ENCODE data around the gene GRID1.
A peak's percentile ranks its signal among the peaks of the same experiment; 100 is the strongest.

Gene GRID1

GRCh38 chr10:86024281-86025041, 342.1 kb downstream of the GRID1 start:
- Mint-ChIP-seq H3K4me1 (no peaks in the 10 kb centered on the region), H3K27me3 (peaks cover 10% of the 10 kb centered on the region), H3K36me3 (no peaks in the 10 kb centered on the region), H3K9me3 (no peaks in the 10 kb centered on the region), H3K27ac (no peak overlapping the region), H3K4me3 (no peak overlapping the region)
- DNase-seq (ENCODE audit: low spot score in 2 of 2) (no peak), ATAC-seq (ENCODE audit: low read depth) (no peak)

- no peak overlapping the region for H3K4me3 Mint-ChIP-seq
- H3K9me3 Mint-ChIP-seq = no peaks in the 10 kb centered on the region
- H3K27ac Mint-ChIP-seq = no peak overlapping the region
- ATAC-seq (ENCODE audit: low read depth) (no peak), DNase-seq (ENCODE audit: low spot score in 2 of 2) (no peak)
- peaks cover 3% of the 10 kb centered on the region for H3K4me1 Mint-ChIP-seq
- H3K36me3 Mint-ChIP-seq = no peaks in the 10 kb centered on the region
- peaks cover 8% of the 10 kb centered on the region for H3K27me3 Mint-ChIP-seq
Observed at GRCh38 chr10:86023931-86024280, 342.7 kb downstream of the GRID1 start.

- H3K9me3 Mint-ChIP-seq = no peaks in the 10 kb centered on the region
- DNase-seq (ENCODE audit: low spot score in 2 of 2) = no peak
- H3K27me3 Mint-ChIP-seq = peaks cover 6% of the 10 kb centered on the region
- peaks cover 3% of the 10 kb centered on the region for H3K4me1 Mint-ChIP-seq
- no peak for ATAC-seq (ENCODE audit: low read depth)
- no peak overlapping the region for H3K4me3 Mint-ChIP-seq
- H3K36me3 Mint-ChIP-seq = no peaks in the 10 kb centered on the region
- H3K27ac Mint-ChIP-seq = no peak overlapping the region
Observed at GRCh38 chr10:86023336-86023735, 343.3 kb downstream of the GRID1 start.

GRCh38 chr10:86022906-86023305, 343.7 kb downstream of the GRID1 start:
- no peak for DNase-seq (ENCODE audit: low spot score in 2 of 2)
- Mint-ChIP-seq H3K36me3 (no peaks in the 10 kb centered on the region), H3K4me1 (peaks cover 4% of the 10 kb centered on the region), H3K27me3 (peaks cover 6% of the 10 kb centered on the region), H3K27ac (no peak overlapping the region), H3K4me3 (no peak overlapping the region), H3K9me3 (no peaks in the 10 kb centered on the region)
- ATAC-seq (ENCODE audit: low read depth) = no peak

- ATAC-seq (ENCODE audit: low read depth) (no peak), DNase-seq (ENCODE audit: low spot score in 2 of 2) (no peak)
- peaks cover 2% of the 10 kb centered on the region for H3K27me3 Mint-ChIP-seq
- H3K4me3 Mint-ChIP-seq = no peak overlapping the region
- H3K4me1 Mint-ChIP-seq = peaks cover 8% of the 10 kb centered on the region
- H3K36me3 Mint-ChIP-seq = no peaks in the 10 kb centered on the region
- H3K9me3 Mint-ChIP-seq = no peaks in the 10 kb centered on the region
- no peak overlapping the region for H3K27ac Mint-ChIP-seq
Observed at GRCh38 chr10:86020134-86020533, 346.5 kb downstream of the GRID1 start.

GRCh38 chr10:86019141-86019540, 347.5 kb downstream of the GRID1 start:
- no peaks in the 10 kb centered on the region for H3K36me3 Mint-ChIP-seq
- ATAC-seq (ENCODE audit: low read depth) (no peak), DNase-seq (ENCODE audit: low spot score in 2 of 2) (no peak)
- H3K9me3 Mint-ChIP-seq = no peaks in the 10 kb centered on the region
- peaks cover 8% of the 10 kb centered on the region for H3K4me1 Mint-ChIP-seq
- no peak overlapping the region for H3K4me3 Mint-ChIP-seq
- H3K27ac Mint-ChIP-seq = no peak overlapping the region
- peaks cover 4% of the 10 kb centered on the region for H3K27me3 Mint-ChIP-seq

- no peaks in the 10 kb centered on the region for H3K36me3 Mint-ChIP-seq
- peaks cover 4% of the 10 kb centered on the region for H3K27me3 Mint-ChIP-seq
- ATAC-seq (ENCODE audit: low read depth) = no peak
- DNase-seq (ENCODE audit: low spot score in 2 of 2) = no peak
- no peak overlapping the region for H3K27ac Mint-ChIP-seq
- H3K4me1 Mint-ChIP-seq = peaks cover 8% of the 10 kb centered on the region
- H3K9me3 Mint-ChIP-seq = no peaks in the 10 kb centered on the region
- no peak overlapping the region for H3K4me3 Mint-ChIP-seq
Observed at GRCh38 chr10:86018735-86019058, 347.9 kb downstream of the GRID1 start.

GRCh38 chr10:86017841-86018734, 348.5 kb downstream of the GRID1 start:
- H3K4me3 Mint-ChIP-seq = no peak overlapping the region
- peaks cover 3% of the 10 kb centered on the region for H3K27me3 Mint-ChIP-seq
- peak; percentile 51 for ATAC-seq (ENCODE audit: low read depth)
- H3K4me1 Mint-ChIP-seq = peaks cover 8% of the 10 kb centered on the region
- DNase-seq (ENCODE audit: low spot score in 2 of 2) = no peak
- no peaks in the 10 kb centered on the region for H3K36me3 Mint-ChIP-seq
- H3K27ac Mint-ChIP-seq = no peak overlapping the region
- H3K9me3 Mint-ChIP-seq = no peaks in the 10 kb centered on the region

- no peaks in the 10 kb centered on the region for H3K9me3 Mint-ChIP-seq
- ATAC-seq (ENCODE audit: low read depth) (no peak), DNase-seq (ENCODE audit: low spot score in 2 of 2) (no peak)
- H3K36me3 Mint-ChIP-seq = no peaks in the 10 kb centered on the region
- H3K27ac Mint-ChIP-seq = no peak overlapping the region
- H3K4me3 Mint-ChIP-seq = no peak overlapping the region
- H3K4me1 Mint-ChIP-seq = peaks cover 5% of the 10 kb centered on the region
- peaks cover 5% of the 10 kb centered on the region for H3K27me3 Mint-ChIP-seq
Observed at GRCh38 chr10:86013568-86013967, 353.0 kb downstream of the GRID1 start.

- Mint-ChIP-seq H3K4me3 (no peak overlapping the region), H3K27me3 (peaks cover 3% of the 10 kb centered on the region)
- ATAC-seq (ENCODE audit: low read depth) = no peak
Observed at GRCh38 chr10:86007171-86007570, 359.4 kb downstream of the GRID1 start.

GRCh38 chr10:86004337-86004736, 362.3 kb downstream of the GRID1 start:
- ATAC-seq (ENCODE audit: low read depth) = no peak
- H3K27ac Mint-ChIP-seq = no peak overlapping the region
- H3K4me1 Mint-ChIP-seq = no peaks in the 10 kb centered on the region
- H3K4me3 Mint-ChIP-seq = no peak overlapping the region
- peaks cover 5% of the 10 kb centered on the region for H3K27me3 Mint-ChIP-seq
- H3K9me3 Mint-ChIP-seq = no peaks in the 10 kb centered on the region
- H3K36me3 Mint-ChIP-seq = no peaks in the 10 kb centered on the region
- DNase-seq (ENCODE audit: low spot score in 2 of 2) = no peak

More at GRCh38 chr10:86007171-86007570, 359.4 kb downstream of the GRID1 start:
- H3K9me3 Mint-ChIP-seq = no peaks in the 10 kb centered on the region
- H3K36me3 Mint-ChIP-seq = no peaks in the 10 kb centered on the region
- DNase-seq (ENCODE audit: low spot score in 2 of 2) = no peak
- H3K27ac Mint-ChIP-seq = no peak overlapping the region
- H3K4me1 Mint-ChIP-seq = no peaks in the 10 kb centered on the region

- Mint-ChIP-seq H3K4me3 (no peak overlapping the region), H3K36me3 (no peaks in the 10 kb centered on the region), H3K9me3 (no peaks in the 10 kb centered on the region), H3K4me1 (no peaks in the 10 kb centered on the region), H3K27me3 (peaks cover 8% of the 10 kb centered on the region), H3K27ac (no peak overlapping the region)
- no peak for DNase-seq (ENCODE audit: low spot score in 2 of 2)
- ATAC-seq (ENCODE audit: low read depth) = no peak
Observed at GRCh38 chr10:86003201-86003621, 363.4 kb downstream of the GRID1 start.

GRCh38 chr10:86001521-86001920, 365.1 kb downstream of the GRID1 start:
- Mint-ChIP-seq H3K27me3 (peaks cover 8% of the 10 kb centered on the region), H3K9me3 (peaks cover 4% of the 10 kb centered on the region), H3K36me3 (no peaks in the 10 kb centered on the region), H3K4me3 (no peak overlapping the region), H3K27ac (no peak overlapping the region), H3K4me1 (no peaks in the 10 kb centered on the region)
- DNase-seq (ENCODE audit: low spot score in 2 of 2) (no peak), ATAC-seq (ENCODE audit: low read depth) (no peak)

- H3K4me1 Mint-ChIP-seq = no peaks in the 10 kb centered on the region
- peaks cover 8% of the 10 kb centered on the region for H3K27me3 Mint-ChIP-seq
- no peak overlapping the region for H3K27ac Mint-ChIP-seq
- DNase-seq (ENCODE audit: low spot score in 2 of 2) (no peak), ATAC-seq (ENCODE audit: low read depth) (no peak)
- H3K9me3 Mint-ChIP-seq = peaks cover 4% of the 10 kb centered on the region
- H3K4me3 Mint-ChIP-seq = no peak overlapping the region
- H3K36me3 Mint-ChIP-seq = no peaks in the 10 kb centered on the region
Observed at GRCh38 chr10:85997544-85997943, 369.1 kb downstream of the GRID1 start.
